ENCODE measurements around the gene SYTL2.
"Not testable (repeated sequence)": the region's sequence is repeated elsewhere in the genome, so short reads cannot be mapped to it uniquely, and the experiment has no call there.

SYTL2 gene

DNA sequence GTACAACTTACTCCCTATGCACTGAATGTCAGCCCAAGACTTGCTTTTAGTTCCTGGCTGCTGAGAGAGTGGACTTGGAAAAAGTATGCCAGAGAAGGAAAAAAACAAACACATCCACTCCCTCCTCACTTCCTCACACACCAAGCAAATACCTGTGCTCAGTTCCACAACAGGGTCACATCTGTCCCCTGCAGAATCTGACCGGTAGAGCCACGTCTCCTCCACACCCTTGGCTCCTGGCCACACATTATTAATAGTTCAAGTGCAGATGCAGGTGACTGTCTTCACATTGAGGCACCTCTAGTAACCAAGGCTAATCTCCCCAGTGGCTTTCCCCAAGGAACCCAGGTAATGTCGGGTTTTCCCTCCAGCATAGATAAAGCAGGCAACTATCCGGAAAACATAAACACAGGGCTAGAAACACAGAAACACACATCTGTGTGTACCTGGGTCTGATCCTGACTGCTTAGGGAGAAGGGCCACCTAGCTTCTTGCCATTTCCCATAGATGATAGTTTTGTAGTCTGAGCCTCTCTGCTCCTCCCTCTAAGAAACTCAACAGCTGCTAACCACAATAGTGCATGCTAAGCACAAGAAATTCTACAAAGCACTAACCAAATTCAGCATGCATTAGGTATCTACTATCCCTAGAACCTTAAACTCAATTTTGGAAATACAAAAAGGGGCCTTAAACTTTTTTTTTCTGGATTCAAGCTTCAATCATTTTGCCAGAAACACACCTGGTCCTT, 10.2 kb downstream of the SYTL2 start:
- no peak for DNase-seq (ENCODE audit: low read depth, low spot score)
- no peak overlapping the region for H3K27ac ChIP-seq

- DNase-seq (ENCODE audit: low read depth, low spot score) = no peak
Measured at GRCh38 chr11:85799142-85799541, 11.8 kb downstream of the SYTL2 start.

DNA sequence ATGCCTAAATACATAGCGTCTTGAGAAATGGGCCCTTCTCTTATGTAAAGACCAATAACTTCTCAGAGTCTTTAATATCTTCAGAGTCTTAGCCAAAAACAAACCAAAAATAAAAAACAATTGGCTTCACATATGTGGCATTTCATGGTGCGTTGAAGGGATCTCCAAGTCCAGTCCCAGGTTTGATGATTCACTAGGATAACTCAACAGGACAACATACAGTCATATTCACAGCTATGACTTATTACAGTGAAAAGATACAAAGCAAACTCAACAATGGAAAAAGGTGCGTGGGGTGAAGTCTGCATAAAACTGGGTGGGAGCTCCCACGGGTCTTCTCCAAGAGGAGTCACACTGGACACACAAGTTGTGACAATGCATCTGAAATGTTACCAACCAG, 12.6 kb downstream of the SYTL2 start:
- no peak for DNase-seq (ENCODE audit: low read depth, low spot score)
- H3K27ac ChIP-seq = no peak overlapping the region

More at GRCh38 chr11:85799142-85799541, 11.8 kb downstream of the SYTL2 start:
- no peak overlapping the region for H3K27ac ChIP-seq

- no peak overlapping the region for H3K27ac ChIP-seq
- no peak for DNase-seq (ENCODE audit: low read depth, low spot score)
Measured at GRCh38 chr11:85795712-85796487, 15.0 kb downstream of the SYTL2 start.

DNA sequence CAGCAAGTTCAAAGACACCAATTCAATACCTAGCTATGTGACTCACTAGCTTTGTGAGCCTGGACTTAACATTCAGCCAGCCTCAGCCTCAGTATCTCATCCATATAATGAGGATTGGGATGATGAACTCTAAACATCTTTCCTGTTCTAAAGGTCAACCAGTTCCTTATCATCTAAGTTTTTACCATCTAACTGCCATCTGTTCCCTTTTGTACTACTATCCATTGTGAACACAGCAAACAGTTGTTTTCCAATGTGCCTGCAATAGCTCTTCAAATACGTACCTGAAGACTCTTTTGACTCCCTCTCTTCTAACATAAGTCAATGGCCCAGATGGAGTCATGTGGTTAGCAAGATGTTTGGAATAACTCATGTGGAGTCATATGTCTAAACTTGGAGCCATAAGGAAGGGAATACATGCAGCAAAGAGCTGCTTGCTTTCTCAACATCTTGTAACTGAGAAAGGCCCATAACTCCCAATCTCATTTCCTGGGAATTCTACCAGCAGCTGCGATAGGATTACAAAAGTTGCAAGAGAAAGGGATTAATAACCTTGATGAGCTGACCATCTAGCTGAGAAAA, 19.4 kb downstream of the SYTL2 start:
- no peak overlapping the region for H3K27ac ChIP-seq
- DNase-seq (ENCODE audit: low read depth, low spot score) = no peak

DNA sequence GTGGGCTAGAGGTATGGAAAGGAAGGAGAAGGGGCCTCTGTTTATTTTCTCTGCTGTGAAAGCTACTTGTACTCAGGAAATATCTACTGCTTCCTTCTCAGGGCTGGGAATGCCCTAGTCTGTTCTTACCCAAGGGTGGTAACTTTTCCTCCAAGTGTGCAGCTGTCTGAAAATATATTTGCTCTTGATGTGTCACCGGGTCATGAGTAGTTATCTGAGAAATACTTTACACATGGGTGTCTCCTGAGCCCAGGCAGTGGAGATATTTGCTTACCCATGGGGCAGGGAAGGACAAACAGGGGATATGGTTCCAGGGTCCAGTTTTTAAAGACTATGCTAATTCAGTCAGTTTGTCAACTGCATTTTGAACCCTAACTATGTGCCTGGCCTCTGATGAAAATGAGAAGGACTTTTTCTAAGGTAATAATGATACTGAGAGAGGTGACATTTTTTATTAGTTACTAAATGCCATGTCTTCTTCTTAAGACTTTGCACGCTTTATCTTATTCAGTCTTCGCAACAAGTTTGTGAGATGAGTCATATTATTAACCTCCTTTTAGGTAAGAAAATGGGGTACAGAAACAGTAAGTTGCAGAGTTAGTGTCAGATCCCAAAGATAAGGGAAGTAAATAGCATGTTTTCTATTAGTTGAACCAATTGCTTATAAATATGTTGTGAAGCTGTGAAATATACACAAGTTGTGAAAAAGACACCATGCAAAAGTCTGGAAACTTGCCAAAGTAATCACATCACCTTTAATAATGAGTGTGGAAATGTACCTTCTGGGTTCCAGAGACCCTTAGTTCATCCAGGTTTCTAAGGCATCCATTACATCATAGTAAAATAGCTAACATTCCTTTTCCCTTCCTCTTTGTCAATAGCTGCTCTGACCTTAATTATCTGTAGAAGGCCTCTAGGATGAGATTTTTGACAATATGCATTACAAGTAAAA, 22.9 kb downstream of the SYTL2 start:
- peak overlapping the region; percentile 58 for H3K27ac ChIP-seq
- DNase-seq (ENCODE audit: low read depth, low spot score) = peak; percentile 43

GRCh38 chr11:85787168-85787567, 23.8 kb downstream of the SYTL2 start:
- peak overlapping the region; percentile 58 for H3K27ac ChIP-seq
- DNase-seq (ENCODE audit: low read depth, low spot score) = no peak

- DNase-seq (ENCODE audit: low read depth, low spot score) = no peak
- H3K27ac ChIP-seq = no peak overlapping the region
Measured at GRCh38 chr11:85784480-85785265, 26.3 kb downstream of the SYTL2 start.

GRCh38 chr11:85783758-85784157, 27.2 kb downstream of the SYTL2 start:
- H3K27ac ChIP-seq = no peak overlapping the region
- no peak for DNase-seq (ENCODE audit: low read depth, low spot score)

DNA sequence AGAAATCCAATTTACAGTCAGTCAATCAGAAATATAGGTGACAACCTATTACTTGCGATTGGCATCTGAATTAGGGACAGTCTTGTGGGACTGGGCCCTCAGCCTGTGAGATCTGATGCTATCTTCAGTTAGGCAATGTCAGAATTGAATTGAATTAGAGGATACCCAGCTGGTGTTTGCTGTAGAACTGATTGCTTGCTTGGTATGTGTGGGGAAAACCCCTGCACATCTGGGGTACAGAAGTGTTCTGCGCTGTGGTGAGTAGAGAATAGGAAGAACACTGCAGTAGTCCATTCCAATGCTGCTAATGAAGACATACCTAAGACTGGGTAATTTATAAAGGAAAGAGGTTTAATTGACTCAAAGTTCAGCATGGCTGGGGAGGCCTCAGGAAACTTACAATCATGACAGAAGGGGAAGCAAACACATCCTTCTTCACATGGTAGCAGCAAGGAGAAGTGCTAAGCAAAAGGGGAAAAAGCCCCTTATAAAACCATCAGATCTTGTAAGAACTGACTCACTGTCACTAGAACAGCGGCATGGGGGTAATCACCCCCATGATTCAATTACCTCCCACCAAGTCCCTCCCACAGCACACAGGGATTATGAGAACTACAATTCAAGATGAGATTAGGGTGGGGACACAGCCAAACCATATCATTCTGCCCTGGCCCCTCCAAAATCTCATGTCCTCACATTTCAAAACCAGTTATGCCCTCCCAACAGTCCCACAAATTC, 30.0 kb downstream of the SYTL2 start:
- DNase-seq (ENCODE audit: low read depth, low spot score); H3K27ac ChIP-seq: not testable (repeated sequence)

GRCh38 chr11:85779956-85780640, 30.8 kb downstream of the SYTL2 start:
- no peak overlapping the region for H3K27ac ChIP-seq
- DNase-seq (ENCODE audit: low read depth, low spot score) = no peak

DNA sequence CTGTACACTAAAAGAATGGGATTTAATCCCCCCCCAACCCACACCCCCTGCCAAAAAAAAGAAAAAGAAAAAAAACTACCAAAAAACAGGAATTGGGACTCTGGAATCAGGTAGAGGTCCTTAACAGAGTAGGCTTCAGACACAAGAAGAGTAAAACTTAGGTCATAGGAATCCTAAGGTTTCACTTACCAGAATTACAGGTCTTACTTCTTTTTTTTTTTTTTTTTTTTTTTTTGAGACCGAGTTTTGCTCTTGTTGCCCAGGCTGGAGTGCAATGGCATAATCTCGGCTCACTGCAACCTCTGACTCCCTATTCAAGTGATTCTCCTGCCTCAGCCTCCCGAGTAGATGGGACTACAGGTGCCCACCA, 33.4 kb downstream of the SYTL2 start:
- DNase-seq (ENCODE audit: low read depth, low spot score) = not testable (repeated sequence)
- H3K27ac ChIP-seq = peak overlapping the region; percentile 50

DNA sequence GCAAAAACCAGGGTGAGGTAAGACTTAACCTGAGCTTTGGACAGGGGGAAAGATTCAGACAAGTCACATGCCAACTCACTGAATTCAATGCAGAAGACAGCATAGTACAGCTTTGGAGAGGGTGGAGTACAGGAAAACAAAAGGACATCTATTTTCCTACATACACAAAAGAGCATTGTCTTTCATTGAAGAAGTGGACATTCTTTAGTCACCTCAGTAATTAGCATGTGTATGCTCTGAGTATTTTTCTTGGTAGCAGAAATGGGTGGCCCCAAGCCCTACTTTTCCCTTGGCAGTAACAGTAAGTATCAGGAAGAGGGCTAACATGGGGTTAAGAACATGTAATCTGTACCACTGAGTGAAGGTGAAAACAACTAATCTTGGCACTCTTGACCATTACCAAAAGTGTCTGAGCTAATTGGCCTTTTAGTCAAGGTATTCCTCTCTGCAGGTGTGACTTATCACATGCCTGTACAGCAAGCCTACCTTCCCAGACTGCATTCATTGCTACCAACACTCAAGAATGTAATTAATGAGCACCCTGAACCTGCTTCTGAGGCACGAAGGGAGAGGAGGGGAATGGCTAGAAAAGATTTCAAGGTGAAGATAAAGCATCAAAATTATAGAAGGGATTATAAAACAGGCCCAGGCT, 33.9 kb downstream of the SYTL2 start:
- no peak for DNase-seq (ENCODE audit: low read depth, low spot score)
- H3K27ac ChIP-seq = peak overlapping the region; percentile 50

DNA sequence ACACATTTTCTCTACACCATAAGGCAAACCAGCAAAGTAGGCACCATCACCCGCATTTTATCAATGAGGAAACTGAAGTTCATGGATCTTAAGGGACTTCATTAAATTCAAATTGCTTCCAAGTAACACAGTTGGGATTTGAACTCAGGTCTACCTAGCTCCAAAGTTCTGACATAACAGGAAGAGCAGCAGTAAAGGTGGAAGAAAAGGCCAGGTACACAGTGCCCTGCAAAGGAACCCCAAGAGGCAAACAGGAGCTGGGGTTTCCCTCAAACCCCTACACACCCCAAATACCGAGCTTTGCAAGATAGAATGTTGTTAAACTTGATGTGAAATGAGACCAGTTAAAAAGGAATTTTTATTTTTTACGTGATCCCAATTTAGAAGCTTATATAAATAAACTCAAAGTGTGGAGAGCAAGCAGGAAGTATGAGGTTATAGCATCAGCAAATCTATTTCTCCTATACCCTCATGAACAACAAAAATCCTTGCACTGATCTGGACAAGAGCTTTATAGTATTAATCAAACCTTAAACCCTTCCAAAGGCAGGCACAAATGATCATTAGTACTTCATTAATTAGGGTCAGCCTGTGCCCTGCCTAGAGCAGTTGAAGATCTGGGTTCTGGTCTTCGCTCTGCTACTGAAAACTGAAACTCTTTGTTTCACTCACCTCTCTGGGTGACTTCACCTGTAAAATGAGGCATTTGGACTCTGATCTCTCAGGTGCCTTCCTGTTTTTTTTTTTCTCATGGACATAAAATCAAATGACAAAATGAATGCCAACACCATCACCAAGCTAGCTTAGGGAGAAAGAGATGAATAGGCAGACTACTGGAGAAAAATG, 36.5 kb downstream of the SYTL2 start:
- no peak for DNase-seq (ENCODE audit: low read depth, low spot score)
- H3K27ac ChIP-seq = no peak overlapping the region

DNA sequence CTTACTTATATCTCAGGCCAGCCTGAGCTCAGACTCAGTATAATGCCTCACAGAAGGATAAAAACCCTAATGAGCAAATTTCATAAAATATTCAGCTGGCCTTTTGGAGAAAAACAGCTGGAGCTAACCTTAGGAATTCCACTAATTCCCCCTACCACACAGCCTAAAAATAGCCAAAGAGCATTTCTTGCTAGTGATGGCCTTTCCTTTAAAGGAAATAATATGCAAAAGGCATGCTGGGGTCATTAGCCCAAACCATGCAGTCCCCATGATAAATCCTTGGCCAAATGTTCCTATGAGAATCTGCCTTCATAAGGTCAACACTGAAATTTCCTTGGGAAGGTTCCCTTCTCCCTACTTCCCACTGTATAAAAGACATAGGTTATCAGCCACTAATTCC, 38.2 kb downstream of the SYTL2 start:
- no peak for DNase-seq (ENCODE audit: low read depth, low spot score)

GRCh38 chr11:85771568-85771967, 39.4 kb downstream of the SYTL2 start:
- DNase-seq (ENCODE audit: low read depth, low spot score) = no peak
- H3K27ac ChIP-seq = no peak overlapping the region

More for the DNA sequence above, 38.2 kb downstream of the SYTL2 start:
- no peak overlapping the region for H3K27ac ChIP-seq

- no peak overlapping the region for H3K27ac ChIP-seq
- no peak for DNase-seq (ENCODE audit: low read depth, low spot score)
Measured at GRCh38 chr11:85769771-85770170, 41.2 kb downstream of the SYTL2 start.
